ENCODE results near the gene WDR1. TPM values are rescaled to one million over a fixed set of nuclear protein-coding genes. Genes with fewer than 3 reads are reported as not detected.

Gene WDR1
- total RNA-seq, 4 donors from 2014 or later: 353 to 530 (median 419) TPM

DNA sequence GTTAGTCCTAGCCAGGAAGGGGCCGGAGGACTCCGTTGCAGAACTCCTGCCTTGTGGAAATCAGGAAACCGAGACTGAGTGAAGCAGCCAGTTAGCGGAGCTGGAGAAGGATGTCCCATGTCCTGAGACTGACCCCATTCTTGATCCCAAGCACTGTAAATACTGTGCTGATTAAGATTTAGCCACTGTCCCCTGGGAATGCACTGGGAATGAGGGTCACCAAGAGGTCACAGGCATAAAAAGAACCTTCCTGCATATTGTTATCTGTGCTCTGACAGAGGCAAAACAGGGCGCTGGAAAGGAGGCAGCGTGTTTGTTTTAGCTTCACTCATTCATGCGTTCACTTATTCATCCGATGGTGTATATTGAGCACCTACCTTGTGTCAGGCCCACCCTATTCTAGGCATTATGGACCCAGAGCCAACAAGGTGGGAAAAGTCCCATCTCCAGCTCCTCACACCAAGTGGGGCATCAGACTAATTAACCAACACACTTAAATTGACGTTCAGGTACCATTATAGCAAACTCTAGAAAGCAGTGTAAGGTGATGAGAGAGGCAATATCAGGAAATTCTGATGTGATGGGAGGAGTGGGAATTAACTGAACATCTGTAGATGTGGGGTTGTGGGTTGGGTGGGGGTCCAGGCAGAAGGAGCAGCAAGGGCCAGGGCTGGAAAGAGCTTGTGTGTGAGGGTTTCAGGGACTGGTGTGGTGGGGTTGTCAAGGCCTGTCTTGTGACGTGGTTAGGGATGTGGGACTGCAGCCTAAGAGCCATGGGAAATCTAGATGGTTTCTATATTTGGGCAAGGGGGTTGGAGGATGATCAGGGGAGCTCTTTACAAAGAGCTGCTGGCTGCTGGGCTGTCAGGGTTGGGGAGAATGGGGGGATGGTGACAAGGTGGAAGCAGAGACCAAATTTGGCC is 84.7 kb downstream of the WDR1 start:
- peaks cover 0 to 47% (median 23%) of the 10 kb centered on the region in 3 donors for H3K4me1 ChIP-seq
- 73% methylated on average over 10 of the region's 10 CpGs; no CpG with 5 or more reads in 1 of the 2 donors for WGBS, 2 donors (ENCODE audit: low coverage in 1 of 2)
- TF ChIP-seq, protein P1, sequence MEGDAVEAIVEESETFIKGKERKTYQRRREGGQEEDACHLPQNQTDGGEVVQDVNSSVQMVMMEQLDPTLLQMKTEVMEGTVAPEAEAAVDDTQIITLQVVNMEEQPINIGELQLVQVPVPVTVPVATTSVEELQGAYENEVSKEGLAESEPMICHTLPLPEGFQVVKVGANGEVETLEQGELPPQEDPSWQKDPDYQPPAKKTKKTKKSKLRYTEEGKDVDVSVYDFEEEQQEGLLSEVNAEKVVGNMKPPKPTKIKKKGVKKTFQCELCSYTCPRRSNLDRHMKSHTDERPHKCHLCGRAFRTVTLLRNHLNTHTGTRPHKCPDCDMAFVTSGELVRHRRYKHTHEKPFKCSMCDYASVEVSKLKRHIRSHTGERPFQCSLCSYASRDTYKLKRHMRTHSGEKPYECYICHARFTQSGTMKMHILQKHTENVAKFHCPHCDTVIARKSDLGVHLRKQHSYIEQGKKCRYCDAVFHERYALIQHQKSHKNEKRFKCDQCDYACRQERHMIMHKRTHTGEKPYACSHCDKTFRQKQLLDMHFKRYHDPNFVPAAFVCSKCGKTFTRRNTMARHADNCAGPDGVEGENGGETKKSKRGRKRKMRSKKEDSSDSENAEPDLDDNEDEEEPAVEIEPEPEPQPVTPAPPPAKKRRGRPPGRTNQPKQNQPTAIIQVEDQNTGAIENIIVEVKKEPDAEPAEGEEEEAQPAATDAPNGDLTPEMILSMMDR (IDR thresholded peaks at IDR 0.05): no peak
- TF ChIP-seq POLR2AphosphoS5 (IDR thresholded peaks at IDR 0.05) (peak; percentile 23), POLR2A (IDR thresholded peaks at IDR 0.05) (no peak), EP300 (IDR thresholded peaks at IDR 0.05) (no peak)

DNA sequence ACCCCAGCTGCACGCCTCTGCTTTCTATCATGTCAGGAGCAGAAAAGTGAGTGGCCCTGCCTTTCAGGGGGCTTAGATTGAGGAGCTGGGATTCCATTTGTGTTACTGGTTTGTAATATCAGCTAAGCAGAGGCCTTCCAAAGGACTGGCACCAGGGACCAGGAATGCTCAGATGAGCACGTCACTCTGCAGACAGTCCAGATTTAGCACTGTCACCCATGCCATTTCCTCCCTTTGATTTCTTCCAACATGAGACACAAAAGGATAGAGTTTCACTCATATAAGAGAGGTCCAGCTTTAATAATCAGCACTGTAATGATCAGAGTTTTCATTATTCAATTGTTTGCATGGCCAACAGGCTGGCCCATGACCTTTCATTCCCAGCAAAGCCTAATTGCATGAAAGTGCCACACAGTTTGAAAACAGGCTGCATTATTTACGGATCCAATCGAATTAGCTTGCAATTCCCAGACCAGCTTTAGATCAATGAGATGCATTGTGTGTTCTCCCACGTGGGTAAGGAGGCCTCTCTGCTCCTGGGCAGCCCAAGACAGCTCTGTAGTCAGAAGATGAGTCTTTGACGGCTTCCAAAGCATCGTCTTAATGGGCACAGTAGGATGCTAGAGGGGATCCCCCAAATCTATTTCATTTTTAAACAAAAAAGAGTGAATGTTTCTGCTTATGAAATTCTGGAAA is 85.5 kb downstream of the WDR1 start:
- TF ChIP-seq POLR2AphosphoS5 (IDR thresholded peaks at IDR 0.05) (no peak), EP300 (IDR thresholded peaks at IDR 0.05) (no peak), POLR2A (IDR thresholded peaks at IDR 0.05) (no peak)
- TF ChIP-seq, protein P1 (IDR thresholded peaks at IDR 0.05): no peak
- Histone ChIP-seq H3K9me3 (no peaks in the 10 kb centered on the region), H3K27ac (peak overlapping the region in 1 of 4 donors; percentile 77), H3K36me3 (no peaks in the 10 kb centered on the region), H3K27me3 (no peaks in the 10 kb centered on the region), H3K4me3 (no peak overlapping the region), H3K4me1 (peaks cover 0 to 47% (median 23%) of the 10 kb centered on the region in 3 donors)
- no peak for ATAC-seq
- 53 to 80% methylated on average over 2 of the region's 7 CpGs for WGBS, 2 donors (ENCODE audit: low coverage in 1 of 2)

More for the DNA sequence above, 84.7 kb downstream of the WDR1 start:
- Histone ChIP-seq H3K27me3 (no peaks in the 10 kb centered on the region), H3K9me3 (no peaks in the 10 kb centered on the region), H3K36me3 (no peaks in the 10 kb centered on the region), H3K4me3 (no peak overlapping the region), H3K27ac (peak overlapping the region in 3 of 4 donors; percentile 61 to 77 (median 63))
- ATAC-seq: no peak

DNA sequence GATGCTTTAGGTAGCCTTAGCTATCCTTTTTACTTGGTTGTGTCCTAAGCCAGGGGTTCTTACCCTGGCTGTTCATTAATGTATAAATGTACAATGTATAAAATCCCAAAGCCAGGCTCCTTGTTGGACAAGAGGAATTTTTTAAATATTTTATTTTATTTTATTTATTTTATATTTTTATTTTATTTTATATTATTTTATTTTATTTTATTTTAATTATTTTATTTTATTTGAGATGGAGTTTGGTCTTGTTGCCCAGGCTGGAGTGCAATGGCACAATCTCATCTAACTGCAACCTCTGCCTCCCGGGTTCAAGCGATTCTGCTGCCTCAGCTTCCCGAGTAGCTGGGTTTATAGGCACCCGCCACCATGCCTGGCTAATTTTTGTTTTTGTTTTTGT is 87.2 kb downstream of the WDR1 start:
- no peak overlapping the region for H3K4me3 ChIP-seq
- H3K36me3 ChIP-seq: no peaks in the 10 kb centered on the region
- H3K27me3 ChIP-seq: no peaks in the 10 kb centered on the region
- no peak for TF ChIP-seq POLR2A (IDR thresholded peaks at IDR 0.05)
- no peak for TF ChIP-seq POLR2AphosphoS5 (IDR thresholded peaks at IDR 0.05)
- TF ChIP-seq, protein P1 (IDR thresholded peaks at IDR 0.05): no peak
- no peak for TF ChIP-seq EP300 (IDR thresholded peaks at IDR 0.05)
- 80% methylated on average over 1 of the region's 4 CpGs; no CpG with 5 or more reads in 1 of the 2 donors for WGBS, 2 donors (ENCODE audit: low coverage in 1 of 2)
- H3K27ac ChIP-seq: no peak overlapping the region
- peaks cover 0 to 39% (median 23%) of the 10 kb centered on the region in 3 donors for H3K4me1 ChIP-seq
- H3K9me3 ChIP-seq: no peaks in the 10 kb centered on the region
- no peak for ATAC-seq

DNA sequence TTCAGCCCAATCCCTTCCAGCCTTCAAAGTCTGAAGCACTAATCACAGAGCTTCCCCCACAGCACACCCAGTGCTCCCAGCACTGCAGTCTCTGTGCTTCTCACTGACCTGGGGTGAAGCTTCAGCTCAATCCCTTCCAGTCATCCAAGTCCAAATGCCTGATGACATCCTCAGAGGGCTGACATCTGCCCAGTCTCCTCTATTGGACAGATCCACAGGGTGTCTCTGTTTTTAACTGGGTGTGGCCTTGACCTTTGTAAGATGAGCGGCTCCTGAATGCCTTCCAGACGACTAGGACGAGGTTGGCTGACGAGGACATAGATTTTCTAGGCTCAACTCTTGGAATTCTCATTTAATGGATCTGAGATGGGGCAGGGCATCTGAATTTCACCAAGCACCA is 87.7 kb downstream of the WDR1 start:
- Histone ChIP-seq H3K4me1 (peaks cover 0 to 34% (median 23%) of the 10 kb centered on the region in 3 donors), H3K4me3 (no peak overlapping the region), H3K36me3 (no peaks in the 10 kb centered on the region), H3K9me3 (no peaks in the 10 kb centered on the region), H3K27me3 (no peaks in the 10 kb centered on the region), H3K27ac (peak overlapping the region in 1 of 4 donors; percentile 28)
- ATAC-seq: no peak
- TF ChIP-seq EP300 (IDR thresholded peaks at IDR 0.05) (no peak), POLR2AphosphoS5 (IDR thresholded peaks at IDR 0.05) (no peak)
- 80% methylated on average over 1 of the region's 4 CpGs; no CpG with 5 or more reads in 1 of the 2 donors for WGBS, 2 donors (ENCODE audit: low coverage in 1 of 2)

DNA sequence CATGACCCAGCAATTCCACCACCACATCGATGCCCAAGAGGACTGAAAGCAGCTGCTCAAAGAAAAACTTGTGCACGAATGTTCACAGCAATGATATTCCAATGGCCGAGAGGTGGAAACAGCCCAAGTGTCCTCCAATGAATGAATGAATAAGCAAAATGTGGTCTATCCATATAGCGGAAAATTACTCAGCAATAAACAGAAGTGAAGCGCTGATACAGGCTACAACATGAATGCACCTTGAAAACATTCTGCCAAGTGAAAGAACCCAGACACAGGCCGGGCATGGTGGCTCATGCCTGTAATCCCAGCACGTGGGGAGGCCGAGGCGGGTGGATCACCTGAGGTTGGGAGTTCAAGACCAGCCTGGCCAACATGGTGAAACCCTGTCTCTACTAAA is 90.1 kb downstream of the WDR1 start:
- Histone ChIP-seq H3K9me3 (no peaks in the 10 kb centered on the region), H3K27ac (no peak overlapping the region), H3K4me1 (peaks cover 0 to 23% (median 7%) of the 10 kb centered on the region in 3 donors), H3K27me3 (no peaks in the 10 kb centered on the region), H3K36me3 (no peaks in the 10 kb centered on the region), H3K4me3 (no peak overlapping the region)
- no peak for TF ChIP-seq POLR2A (IDR thresholded peaks at IDR 0.05)
- no peak for TF ChIP-seq POLR2AphosphoS5 (IDR thresholded peaks at IDR 0.05)
- TF ChIP-seq, protein P1 (IDR thresholded peaks at IDR 0.05): no peak
- TF ChIP-seq EP300 (IDR thresholded peaks at IDR 0.05): no peak
- no peak for ATAC-seq
- whole genome bisulfite sequencing, 2 donors (ENCODE audit: low coverage in 1 of 2): 76 to 77% methylated on average over 4 to 9 of the region's 9 CpGs

All from gastroesophageal sphincter (tissue), 4 donors.